ENCODE results near the gene ZBTB20. TPM values are rescaled to one million over a fixed set of nuclear protein-coding genes. Genes with fewer than 3 reads are reported as not detected.

The ZBTB20 gene
- total RNA-seq, 1 donor: 32.9 TPM

DNA sequence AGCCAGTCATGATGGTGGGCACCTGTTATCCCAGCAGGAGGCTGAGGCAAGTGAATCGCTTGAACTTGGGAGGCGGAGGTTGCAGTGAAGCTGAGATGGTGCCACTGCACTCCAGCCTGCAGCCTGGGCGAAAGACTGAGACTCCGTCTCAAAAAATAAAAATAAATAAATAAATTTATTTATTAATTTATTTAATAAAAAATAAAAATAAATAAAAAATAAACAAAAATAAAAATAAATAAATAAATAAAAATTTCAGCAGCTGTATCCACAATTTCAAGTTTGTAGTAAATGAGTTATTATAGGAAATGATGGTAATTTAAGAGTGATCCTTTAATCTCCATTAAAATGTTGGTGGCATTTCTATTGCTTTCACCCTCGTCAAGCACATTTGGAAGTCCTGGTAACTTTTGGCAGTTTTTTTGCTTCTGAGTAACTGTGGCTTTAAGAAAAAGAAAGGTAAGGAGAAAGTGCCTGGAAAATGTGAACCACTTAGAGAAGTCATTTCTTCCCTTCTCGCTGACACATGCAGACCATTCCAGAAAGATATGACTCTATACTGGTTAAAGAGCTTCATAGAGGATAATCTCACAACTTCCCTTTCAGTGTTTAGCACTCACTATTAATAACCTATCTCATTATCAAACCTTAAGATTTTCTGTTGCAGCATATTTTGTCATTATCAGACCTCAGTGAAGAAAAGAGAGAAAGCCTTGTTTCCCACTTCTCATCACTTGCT lies 556.6 kb downstream of the ZBTB20 start:
- no peak overlapping the region for H2AFZ ChIP-seq (ENCODE audit: low read length)
- no peak for DNase-seq (ENCODE audit: insufficient read length, low spot score, missing footprints)
- H3K27me3 ChIP-seq (ENCODE audit: insufficient read depth, low read length): no peaks in the 10 kb centered on the region
- no peak overlapping the region for H3K27ac ChIP-seq (ENCODE audit: low read depth, low read length)
- H3K79me2 ChIP-seq (ENCODE audit: insufficient read depth, low read length): peaks cover 15% of the 10 kb centered on the region
- H3K4me1 ChIP-seq (ENCODE audit: insufficient read depth, low read length): no peaks in the 10 kb centered on the region
- peaks cover 3% of the 10 kb centered on the region for H4K20me1 ChIP-seq (ENCODE audit: insufficient read depth, low read length)
- no peak overlapping the region for H3K4me2 ChIP-seq (ENCODE audit: insufficient read depth, low read length)
- no peak overlapping the region for H3K4me3 ChIP-seq (ENCODE audit: insufficient read depth, low read length)
- no peaks in the 10 kb centered on the region for H3K9me3 ChIP-seq (ENCODE audit: low read depth, low read length)
- no peak for TF ChIP-seq CTCF (IDR thresholded peaks at IDR 0.05; ENCODE audit: extremely low read depth, low read depth, low read length)
- H3K36me3 ChIP-seq (ENCODE audit: insufficient read depth, low read length): peaks cover 3% of the 10 kb centered on the region

- no peak overlapping the region for H2AFZ ChIP-seq (ENCODE audit: low read length)
- no peak overlapping the region for H3K4me2 ChIP-seq (ENCODE audit: insufficient read depth, low read length)
- H3K79me2 ChIP-seq (ENCODE audit: insufficient read depth, low read length): peaks cover 12% of the 10 kb centered on the region
- no peak overlapping the region for H3K27ac ChIP-seq (ENCODE audit: low read depth, low read length)
- no peaks in the 10 kb centered on the region for H3K9me3 ChIP-seq (ENCODE audit: low read depth, low read length)
- H3K4me3 ChIP-seq (ENCODE audit: insufficient read depth, low read length): no peak overlapping the region
- peaks cover 7% of the 10 kb centered on the region for H4K20me1 ChIP-seq (ENCODE audit: insufficient read depth, low read length)
- TF ChIP-seq CTCF (IDR thresholded peaks at IDR 0.05; ENCODE audit: extremely low read depth, low read depth, low read length): no peak
- H3K27me3 ChIP-seq (ENCODE audit: insufficient read depth, low read length): no peaks in the 10 kb centered on the region
- no peak for DNase-seq (ENCODE audit: insufficient read length, low spot score, missing footprints)
- peaks cover 4% of the 10 kb centered on the region for H3K36me3 ChIP-seq (ENCODE audit: insufficient read depth, low read length)
- peaks cover 5% of the 10 kb centered on the region for H3K4me1 ChIP-seq (ENCODE audit: insufficient read depth, low read length)
Observed at GRCh38 chr3:114587986-114588385, 559.1 kb downstream of the ZBTB20 start.

- Histone ChIP-seq H3K4me2 (ENCODE audit: insufficient read depth, low read length) (no peak overlapping the region), H3K27me3 (ENCODE audit: insufficient read depth, low read length) (no peaks in the 10 kb centered on the region), H3K4me3 (ENCODE audit: insufficient read depth, low read length) (no peak overlapping the region), H3K36me3 (ENCODE audit: insufficient read depth, low read length) (peaks cover 4% of the 10 kb centered on the region), H3K27ac (ENCODE audit: low read depth, low read length) (no peak overlapping the region), H4K20me1 (ENCODE audit: insufficient read depth, low read length) (peaks cover 7% of the 10 kb centered on the region), H3K4me1 (ENCODE audit: insufficient read depth, low read length) (peaks cover 5% of the 10 kb centered on the region), H3K9me3 (ENCODE audit: low read depth, low read length) (no peaks in the 10 kb centered on the region), H2AFZ (ENCODE audit: low read length) (no peak overlapping the region), H3K79me2 (ENCODE audit: insufficient read depth, low read length) (peaks cover 14% of the 10 kb centered on the region)
- DNase-seq (ENCODE audit: insufficient read length, low spot score, missing footprints): no peak
- no peak for TF ChIP-seq CTCF (IDR thresholded peaks at IDR 0.05; ENCODE audit: extremely low read depth, low read depth, low read length)
Observed at GRCh38 chr3:114586119-114586518, 561.0 kb downstream of the ZBTB20 start.

DNA sequence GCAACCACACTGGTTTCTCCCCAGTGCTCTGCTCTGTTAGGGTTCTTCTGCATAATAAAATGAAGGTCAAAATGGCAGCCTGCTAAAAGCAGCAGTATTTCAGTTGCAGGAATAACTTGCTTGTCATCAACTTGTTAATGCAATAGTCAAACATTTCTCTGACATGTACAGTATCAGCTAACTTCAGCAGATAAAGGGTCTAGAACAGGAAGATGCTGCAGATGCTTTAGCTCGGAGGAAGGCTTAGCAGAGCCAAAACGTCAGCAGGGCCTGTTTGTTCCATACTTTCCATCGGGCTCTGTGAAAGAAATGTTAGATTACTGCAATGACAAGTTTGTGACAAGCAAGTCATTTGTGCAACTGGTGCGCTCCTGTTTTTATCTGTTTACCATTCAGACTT lies 561.4 kb downstream of the ZBTB20 start:
- no peak for TF ChIP-seq CTCF (IDR thresholded peaks at IDR 0.05; ENCODE audit: extremely low read depth, low read depth, low read length)
- peaks cover 14% of the 10 kb centered on the region for H3K79me2 ChIP-seq (ENCODE audit: insufficient read depth, low read length)

More for the DNA sequence above, 561.4 kb downstream of the ZBTB20 start:
- Histone ChIP-seq H2AFZ (ENCODE audit: low read length) (no peak overlapping the region), H3K4me2 (ENCODE audit: insufficient read depth, low read length) (no peak overlapping the region), H3K4me1 (ENCODE audit: insufficient read depth, low read length) (peaks cover 5% of the 10 kb centered on the region), H3K4me3 (ENCODE audit: insufficient read depth, low read length) (no peak overlapping the region), H4K20me1 (ENCODE audit: insufficient read depth, low read length) (peaks cover 7% of the 10 kb centered on the region), H3K36me3 (ENCODE audit: insufficient read depth, low read length) (peaks cover 4% of the 10 kb centered on the region), H3K9me3 (ENCODE audit: low read depth, low read length) (no peaks in the 10 kb centered on the region), H3K27ac (ENCODE audit: low read depth, low read length) (no peak overlapping the region), H3K27me3 (ENCODE audit: insufficient read depth, low read length) (no peaks in the 10 kb centered on the region)
- DNase-seq (ENCODE audit: insufficient read length, low spot score, missing footprints): no peak
